HG02970 (cell line): ENCODE data around the gene SSMEM1.
"Not testable (repeated sequence)": the region's sequence is repeated elsewhere in the genome, so short reads cannot be mapped to it uniquely, and the experiment has no call there.

Source experiments
- ATAC-seq: cut with Tn5 transposase; IDR thresholded peaks from one replicate; pipeline ENCODE4 v1.9.1; 2021; ENCODE audit warnings: mild to moderate bottlenecking, moderate library complexity, moderate number of reproducible peaks; ENCODE audit not compliant: unreplicated experiment, low FRiP score

The SSMEM1 gene, protein sequence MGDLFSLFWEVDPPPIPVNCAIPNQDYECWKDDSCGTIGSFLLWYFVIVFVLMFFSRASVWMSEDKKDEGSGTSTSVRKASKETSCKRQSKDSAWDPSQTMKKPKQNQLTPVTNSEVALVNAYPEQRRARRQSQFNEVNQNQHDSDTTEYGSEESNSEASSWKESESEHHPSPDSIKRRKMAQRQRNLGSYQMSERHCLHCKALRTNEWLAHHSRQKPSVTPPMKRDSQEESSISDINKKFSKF

GRCh38 chr7:130207642-130208041 lies at the start of gene SSMEM1:
SSMEM1 (plus strand) TSS chr7:130207860; CDS start chr7:130207911, 51 bp downstream.
- no peak for ATAC-seq

- no peak for ATAC-seq
These were observed 47.6 kb upstream of the SSMEM1 start for GRCh38 chr7:130160023-130160422.

GRCh38 chr7:130160455-130160854 lies 47.2 kb upstream of the SSMEM1 start:
- no peak for ATAC-seq

GRCh38 chr7:130162196-130162595 lies 45.5 kb upstream of the SSMEM1 start:
- no peak for ATAC-seq

- ATAC-seq, result no peak
These were observed 33.3 kb upstream of the SSMEM1 start for GRCh38 chr7:130174237-130174959.

DNA sequence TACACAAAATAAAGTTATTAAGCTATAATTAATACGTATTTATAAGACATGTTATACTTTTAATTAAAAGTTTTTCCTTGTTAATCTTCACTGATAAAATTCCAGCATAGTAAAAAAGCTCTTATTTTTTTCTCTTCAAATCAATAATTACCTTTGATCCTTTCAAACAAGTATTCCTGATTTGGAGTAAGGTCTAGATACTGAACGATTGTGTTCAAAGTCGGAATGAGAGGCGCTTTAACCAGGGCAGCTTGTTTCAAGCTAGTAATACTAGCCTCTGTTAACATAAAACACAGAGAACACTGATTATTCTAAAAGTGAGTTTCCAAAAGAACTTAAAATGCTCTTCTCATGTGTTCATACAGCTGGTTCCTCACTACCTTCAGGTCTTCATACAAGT lies 29.4 kb upstream of the SSMEM1 start:
- no peak for ATAC-seq

DNA sequence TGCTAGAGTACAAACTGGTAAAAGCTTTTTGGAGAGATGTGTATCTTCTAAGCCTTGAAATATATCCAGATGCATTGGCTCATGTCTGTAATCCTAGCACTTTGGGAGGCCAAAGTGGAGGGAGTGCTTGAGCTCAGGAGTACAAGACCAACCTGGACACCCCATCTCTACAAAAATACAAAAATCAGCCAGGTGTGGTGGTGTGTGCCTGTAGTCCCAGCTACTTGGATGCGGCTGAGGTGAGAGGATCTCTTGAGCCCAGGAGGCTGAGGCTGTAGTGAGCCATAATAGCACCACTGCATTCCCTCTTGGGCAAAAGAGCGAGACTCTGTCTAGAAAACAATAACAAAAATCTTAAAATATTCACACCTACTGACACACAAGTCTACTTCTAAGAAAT lies 28.0 kb upstream of the SSMEM1 start:
- no peak for ATAC-seq

- no peak for ATAC-seq
These were observed 26.9 kb upstream of the SSMEM1 start for GRCh38 chr7:130180571-130181262.

GRCh38 chr7:130181263-130181605 lies 26.4 kb upstream of the SSMEM1 start:
- ATAC-seq, result no peak

DNA sequence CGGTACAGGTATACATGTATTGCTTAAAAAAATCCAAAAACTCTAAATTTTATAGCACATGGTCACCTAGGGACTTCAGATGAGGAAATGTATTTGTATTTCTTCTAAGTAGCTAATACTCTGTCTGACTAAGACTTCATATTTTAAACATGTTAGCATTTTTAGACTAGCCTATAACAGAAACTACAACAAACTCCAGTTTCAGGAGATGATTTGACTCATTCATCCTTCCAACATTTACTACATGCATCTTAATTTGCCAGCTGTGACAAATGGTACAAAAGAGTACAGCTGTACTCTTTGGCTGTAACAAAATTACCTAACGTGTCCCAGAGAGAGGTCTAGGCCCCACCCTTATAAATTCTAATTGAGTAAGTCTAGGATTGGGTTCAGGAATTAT lies 24.7 kb upstream of the SSMEM1 start:
- no peak for ATAC-seq

- ATAC-seq, result not testable (repeated sequence)
These were observed 23.3 kb upstream of the SSMEM1 start for GRCh38 chr7:130184349-130184748.

- ATAC-seq, result no peak
These were observed 20.3 kb upstream of the SSMEM1 start for GRCh38 chr7:130187360-130187759.

GRCh38 chr7:130189343-130189742 lies 18.3 kb upstream of the SSMEM1 start:
- no peak for ATAC-seq

DNA sequence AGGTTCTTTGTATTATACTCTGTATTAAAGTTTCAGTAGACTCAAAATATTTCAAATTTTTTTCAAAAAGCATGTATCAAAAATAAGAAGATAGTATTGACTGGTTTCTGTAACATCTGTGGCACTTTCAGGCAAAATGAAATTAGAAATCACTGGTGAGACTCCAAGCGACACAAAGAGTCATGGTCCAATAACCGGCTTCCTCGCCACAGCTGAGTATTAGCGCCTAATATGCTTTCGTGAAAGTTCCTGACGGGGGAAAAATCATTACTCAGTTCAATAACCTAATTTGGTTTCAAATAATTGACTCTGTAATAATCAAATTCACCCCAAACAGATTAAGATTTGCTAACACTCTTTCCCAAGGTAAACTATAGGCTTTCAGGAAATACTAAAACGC lies 15.9 kb upstream of the SSMEM1 start:
- no peak for ATAC-seq

GRCh38 chr7:130195396-130195795 lies 12.3 kb upstream of the SSMEM1 start:
- no peak for ATAC-seq

DNA sequence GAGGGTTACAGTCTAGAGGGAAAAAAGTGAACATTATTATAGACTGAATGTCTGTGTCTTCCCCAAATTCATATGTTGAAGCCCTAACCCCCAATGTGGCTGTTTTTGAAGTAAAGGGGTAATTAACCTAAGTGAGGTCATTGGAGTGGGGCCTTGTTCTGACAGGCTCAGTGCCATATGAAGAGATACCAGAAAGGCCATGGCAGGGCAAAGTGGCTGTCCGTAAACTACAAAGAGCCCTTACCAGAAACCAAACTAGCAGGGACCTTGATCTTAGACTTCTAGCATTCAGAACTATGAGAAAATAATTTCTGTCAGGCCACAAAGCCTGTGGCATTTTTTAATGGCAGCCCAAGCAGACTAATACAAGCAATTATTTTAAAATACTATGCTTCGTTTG lies 11.2 kb upstream of the SSMEM1 start:
- ATAC-seq, result no peak

DNA sequence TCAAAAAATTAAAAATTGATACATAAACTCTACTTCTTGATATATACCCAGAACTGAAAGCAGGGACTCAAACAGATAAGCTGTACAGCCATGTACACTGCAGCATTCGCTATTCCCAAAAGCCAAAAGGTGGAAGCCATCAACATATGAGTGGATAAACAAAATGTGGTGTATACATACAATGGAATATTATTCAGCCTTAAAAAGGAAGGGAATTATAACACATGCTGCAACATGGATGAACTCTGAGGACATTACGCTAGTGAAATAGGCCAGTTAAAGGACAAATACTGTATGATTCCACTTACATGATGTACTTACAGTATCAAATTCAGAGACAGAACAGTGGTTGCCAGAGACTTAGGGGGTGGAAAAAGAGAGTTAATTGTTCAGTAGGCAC lies 10.6 kb upstream of the SSMEM1 start:
- ATAC-seq, result no peak

DNA sequence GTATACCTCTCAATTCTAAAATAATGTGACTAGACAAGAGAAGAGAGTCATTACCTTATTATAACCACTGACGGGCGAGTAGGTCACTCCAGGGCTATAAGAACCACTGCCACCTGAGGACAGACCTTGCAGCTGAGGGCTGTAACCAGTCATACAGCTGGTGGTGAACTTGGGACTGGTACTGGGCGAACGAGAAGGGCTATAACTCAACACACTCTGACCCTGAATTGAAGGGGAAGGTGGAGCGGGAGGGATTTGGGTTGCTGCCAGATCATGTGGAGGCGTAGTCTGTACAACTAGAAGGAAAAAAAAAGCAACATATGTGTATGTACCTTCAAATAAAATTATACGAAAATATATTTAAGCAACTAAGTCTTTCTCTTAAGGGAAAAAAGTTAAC lies 5.9 kb upstream of the SSMEM1 start:
- no peak for ATAC-seq

DNA sequence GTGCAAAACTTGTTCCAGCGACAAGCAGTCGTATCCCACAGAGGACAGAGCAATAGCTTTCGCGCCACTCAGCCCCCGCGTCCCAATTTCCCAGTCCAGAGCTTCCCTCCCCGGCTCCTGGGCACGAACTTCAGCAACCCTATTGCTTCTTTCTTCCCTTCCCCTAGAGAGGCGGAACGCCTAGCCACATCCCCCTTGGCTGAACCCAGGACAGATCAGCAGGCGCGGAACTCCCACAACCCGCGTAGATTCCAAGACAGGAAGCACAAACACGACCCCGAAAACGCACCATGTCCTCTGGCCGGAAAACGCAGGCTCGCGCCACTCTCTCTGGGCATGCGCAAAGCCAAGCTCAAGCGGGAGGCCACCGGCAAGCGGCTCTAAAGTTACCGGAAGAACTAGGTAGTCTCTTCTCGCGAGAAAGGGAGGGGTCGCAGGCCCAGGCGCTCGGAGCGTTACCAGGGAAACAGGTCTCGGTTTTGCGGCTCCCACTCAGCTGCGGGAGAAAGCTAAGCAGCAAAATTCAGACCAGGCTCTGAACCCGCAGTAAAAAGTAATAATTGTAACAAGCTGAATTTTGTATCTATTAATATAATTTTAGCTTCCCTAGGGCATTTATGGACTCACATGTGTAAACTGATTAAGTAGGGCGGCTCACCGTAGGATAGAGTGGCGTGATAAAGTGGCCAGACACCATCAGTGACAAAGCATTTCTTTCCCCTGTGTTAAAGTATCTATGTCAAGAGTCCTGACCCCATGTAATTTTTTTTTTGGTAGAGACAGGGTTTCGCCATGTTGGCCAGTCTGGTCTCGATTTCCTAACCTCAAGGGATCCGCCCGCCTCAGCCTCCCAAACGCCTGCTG lies 2.3 kb upstream of the SSMEM1 start, which contains the start of gene TMEM209:
Gene TMEM209, minus strand, starts transcription at position 323 of the 864 bp plus-strand sequence. Its CDS starts 31 bp downstream, at position 292.
- ATAC-seq, result peak; percentile 88

DNA sequence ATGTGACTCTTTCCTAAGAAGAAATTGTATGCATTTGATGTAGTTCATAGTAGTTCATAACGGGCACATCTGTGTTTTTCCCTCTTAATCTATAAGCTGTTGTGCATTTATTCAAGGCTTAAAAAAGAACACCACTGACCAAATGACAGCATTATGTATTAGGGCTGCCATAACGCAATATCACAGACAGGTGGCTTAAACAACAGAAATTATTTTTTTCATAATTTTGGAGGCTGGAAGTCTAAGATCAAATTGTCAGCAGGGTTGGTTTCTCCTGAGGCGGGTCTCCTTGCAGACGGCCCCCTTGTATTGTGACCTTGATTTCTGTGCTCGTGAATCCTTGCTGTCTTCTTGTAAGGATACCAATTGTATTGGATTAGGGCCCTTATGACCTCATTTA lies 627 bp upstream of the SSMEM1 start:
- no peak for ATAC-seq

GRCh38 chr7:130208516-130208915 lies 856 bp downstream of the SSMEM1 start:
- ATAC-seq, result no peak
